NCI-H526 (cell line): ENCODE measurements around the gene NOP14.
A peak's percentile ranks its signal among the peaks of the same experiment; 100 is the strongest.
"Not testable (repeated sequence)": the region's sequence is repeated elsewhere in the genome, so short reads cannot be mapped to it uniquely, and the experiment has no call there.

Experiments
- DNase-seq, 2 experiments: peaks; one replicate each; lab custom pipeline; 2025; lab: John Stamatoyannopoulos, UW

Gene NOP14

GRCh38 chr4:2942532-2943363 is 20.5 kb downstream of the NOP14 start:
- DNase-seq: no peak

GRCh38 chr4:2942037-2942531 is 21.1 kb downstream of the NOP14 start:
- no peak for DNase-seq

GRCh38 chr4:2941138-2942036 is 21.8 kb downstream of the NOP14 start:
- DNase-seq: no peak

- no peak for DNase-seq
Measured at GRCh38 chr4:2940267-2941137, 22.7 kb downstream of the NOP14 start.

GRCh38 chr4:2939383-2940243 is 23.6 kb downstream of the NOP14 start:
- no peak for DNase-seq

- no peak for DNase-seq
Measured at GRCh38 chr4:2938906-2939305, 24.3 kb downstream of the NOP14 start.

- not testable (repeated sequence) for DNase-seq
Measured at GRCh38 chr4:2938411-2938810, 24.8 kb downstream of the NOP14 start.

GRCh38 chr4:2937986-2938385 is 25.2 kb downstream of the NOP14 start:
- DNase-seq: no peak

- DNase-seq: peak in 1 of 2 experiments; percentile 50
Measured at GRCh38 chr4:2937146-2937857, 25.9 kb downstream of the NOP14 start.

GRCh38 chr4:2936773-2937145 is 26.4 kb downstream of the NOP14 start:
- DNase-seq: peak in 1 of 2 experiments; percentile 32

- no peak for DNase-seq
Measured at GRCh38 chr4:2935762-2936743, 27.2 kb downstream of the NOP14 start.

- peak; percentile 55 to 93 for DNase-seq
Measured at GRCh38 chr4:2934813-2935761, 28.1 kb downstream of the NOP14 start.

GRCh38 chr4:2934077-2934812 is 29.0 kb downstream of the NOP14 start:
- peak in 1 of 2 experiments; percentile 53 for DNase-seq

GRCh38 chr4:2933566-2934076 is 29.6 kb downstream of the NOP14 start:
- DNase-seq: no peak

- peak in 1 of 2 experiments; percentile 31 for DNase-seq
Measured at GRCh38 chr4:2932951-2933565, 30.1 kb downstream of the NOP14 start.

- no peak for DNase-seq
Measured at GRCh38 chr4:2932321-2932950, 30.8 kb downstream of the NOP14 start.
